Activated CD8-positive, alpha-beta memory T cell treated with anti-CD3 and anti-CD28 coated beads for 1 hour (primary cell): Measurements from ENCODE around the gene PTBP1.

ENCODE experiments used
- DNase-seq, 2 donors: peaks; one replicate each; pipeline ENCODE4 v3.0.0-alpha.2; 2020; ENCODE audit warnings: low read depth in 1 of 2; ENCODE audit errors: extremely low read depth in 1 of 2

PTBP1 gene

GRCh38 chr19:796692-797527, at the start of gene PTBP1:
PTBP1 (plus strand) TSS chr19:797452; CDS start chr19:797498, 46 bp downstream.
- DNase-seq = peak; percentile 97 to 99

- DNase-seq = no peak
Measured at GRCh38 chr19:748274-748598, 49.0 kb upstream of the PTBP1 start.

GRCh38 chr19:749811-750210, 47.4 kb upstream of the PTBP1 start:
- no peak for DNase-seq

- no peak for DNase-seq
Measured at GRCh38 chr19:750640-751423, 46.4 kb upstream of the PTBP1 start, which contains the start of gene MISP. MISP (plus strand) TSS chr19:751112; CDS start chr19:756947, 5,835 bp downstream.

GRCh38 chr19:751501-752341, 45.5 kb upstream of the PTBP1 start:
- DNase-seq = no peak

GRCh38 chr19:752652-753517, 44.4 kb upstream of the PTBP1 start:
- no peak for DNase-seq

GRCh38 chr19:754530-754929, 42.7 kb upstream of the PTBP1 start:
- DNase-seq = no peak

- no peak for DNase-seq
Measured at GRCh38 chr19:755063-755462, 42.2 kb upstream of the PTBP1 start.

- DNase-seq = no peak
Measured at GRCh38 chr19:756236-756635, 41.0 kb upstream of the PTBP1 start.

GRCh38 chr19:756821-757688, 40.2 kb upstream of the PTBP1 start:
- DNase-seq = no peak

GRCh38 chr19:757811-758668, 39.2 kb upstream of the PTBP1 start:
- DNase-seq = no peak

GRCh38 chr19:763181-763580, 34.1 kb upstream of the PTBP1 start:
- no peak for DNase-seq

- DNase-seq = no peak
Measured at GRCh38 chr19:763869-764268, 33.4 kb upstream of the PTBP1 start.

- no peak for DNase-seq
Measured at GRCh38 chr19:764301-764700, 33.0 kb upstream of the PTBP1 start.

- no peak for DNase-seq
Measured at GRCh38 chr19:765179-765738, 32.0 kb upstream of the PTBP1 start.

GRCh38 chr19:768424-768823, 28.8 kb upstream of the PTBP1 start:
- DNase-seq = no peak

- no peak for DNase-seq
Measured at GRCh38 chr19:769616-770015, 27.6 kb upstream of the PTBP1 start.

- DNase-seq = no peak
Measured at GRCh38 chr19:771332-771785, 25.9 kb upstream of the PTBP1 start.
